Spleen (tissue), 11 donors: Measurements from ENCODE around the gene TRIM7. TPM values are rescaled to one million over a fixed set of nuclear protein-coding genes. Genes with fewer than 3 reads are reported as not detected.
"Not testable (repeated sequence)": the region's sequence is repeated elsewhere in the genome, so short reads cannot be mapped to it uniquely, and the experiment has no call there.

ENCODE experiments used
- DNase-seq: peaks from one replicate; pipeline ENCODE4 v3.0.0-alpha.2; 2020
- H3K27ac ChIP-seq, 8 donors: fragments of 200-600 bp; sonication (generic) in 7 of 8; 1 replicate in 4 of 8; 2 replicates in 4 of 8; pipeline versions ENCODE4 v1.5.0 to v1.8.0; 2016 to 2021; ENCODE audit warnings: inconsistent platforms in 4 of 8, mild to moderate bottlenecking in 4 of 8, moderate library complexity in 1 of 8
- H3K27me3 ChIP-seq, 7 donors: fragments of 200-600 bp; sonication (generic) in 6 of 7; replicated peaks in 1 of 7; 1 replicate in 4 of 7; 2 replicates in 3 of 7; pipeline versions ENCODE4 v1.5.0 to v1.8.0; 2016 to 2021; ENCODE audit warnings: inconsistent platforms in 3 of 7, mild to moderate bottlenecking in 1 of 7
- H3K36me3 ChIP-seq, 6 donors: fragments of 200-600 bp; sonication (generic) in 5 of 6; 1 replicate in 4 of 6; 2 replicates in 2 of 6; pipeline versions ENCODE4 v1.5.0 to v1.8.0; 2016 to 2021; ENCODE audit warnings: inconsistent platforms in 2 of 6
- H3K4me1 ChIP-seq, 6 donors: fragments of 200-600 bp; sonication (generic) in 5 of 6; 1 replicate in 3 of 6; 2 replicates in 3 of 6; pipeline versions ENCODE4 v1.5.0 to v1.8.0; 2016 to 2021; ENCODE audit warnings: inconsistent platforms in 3 of 6
- H3K4me3 ChIP-seq, 8 donors: fragments of 200-600 bp; sonication (generic) in 7 of 8; 1 replicate in 4 of 8; 2 replicates in 4 of 8; pipeline versions ENCODE4 v1.5.0 to v1.8.0; 2016 to 2021; ENCODE audit warnings: inconsistent platforms in 4 of 8, mild to moderate bottlenecking in 4 of 8, moderate library complexity in 2 of 8
- H3K9me3 ChIP-seq, 8 donors: fragments of 200-600 bp; sonication (generic) in 7 of 8; 1 replicate in 4 of 8; 2 replicates in 4 of 8; pipeline versions ENCODE4 v1.5.0 to v1.8.0; 2016 to 2021; ENCODE audit warnings: inconsistent platforms in 4 of 8
- CTCF ChIP-seq, 11 experiments: fragments of 200-600 bp in 7 of 11; fragments of 450-650 bp in 4 of 11; sonication (generic) in 4 of 11; IDR thresholded peaks in 8 of 11; conservative IDR thresholded peaks in 3 of 11; 1 replicate in 7 of 11; 2 replicates in 4 of 11; pipeline versions ENCODE4 v1.4.0 to v1.8.0; 2016 to 2021; ENCODE audit warnings: antibody characterized with exemption in 11 of 11, inconsistent platforms in 4 of 11, mild to moderate bottlenecking in 1 of 11
- POLR2A ChIP-seq, 3 donors: fragments of 450-650 bp; IDR thresholded peaks; one replicate each; pipeline ENCODE4 v1.5.1; 2017; ENCODE audit warnings: antibody characterized with exemption in 3 of 3, mild to moderate bottlenecking in 1 of 3
- POLR2AphosphoS5 ChIP-seq, 3 donors: sonication (generic); formaldehyde crosslinking; IDR thresholded peaks; one replicate each; pipeline ENCODE4 v1.5.1; 2017; ENCODE audit warnings: antibody characterized with exemption in 3 of 3
- WGBS, 5 donors: extraction: QIAGEN DNeasy Blood & Tissue Kit in 3 of 5; methylation state at CpG; one replicate each; pipeline versions ENCODE4 v1.1.5 to v1.1.7; 2013 to 2018; 5-methylcytosine and 5-hydroxymethylcytosine counted together
- intact Hi-C: fragments of 100-400 bp; cut with DNase I; formaldehyde crosslinking; loops from one replicate; pipeline ENCODE4 v1.15.0; 2023; ENCODE audit warnings: low total_unique reads
- polyA plus RNA-seq, 3 donors: library from polyadenylated mRNA; stranded (reverse); fragments of 200-250 nt; gene quantifications; one replicate each; pipeline ENCODE4 v1.2.1, GENCODE V29; 2013
- total RNA-seq, 7 donors: library from RNA; depleted of rRNA in 3 of 7; stranded (reverse); fragments of >200 nt in 3 of 7; fragmentation: NEBNext Ultra II Directional in 4 of 7; extraction: Animal tissue kit (Norgen Biotek cat#: 25700) in 4 of 7; gene quantifications; one replicate each; pipeline versions ENCODE4 v1.1.0 to v1.2.1, GENCODE V29; 2016 to 2021
- donor health status: healthy with polysubstance abuse.
- donor health status: DM: no; HTN: no; CAD: no; lungs with moderate emphysema.
- donor health status: DM: no; HTN: no; CAD: no.
- donor health status: Bipolar disorder and iron deficiency.
- donor health status: healthy.
- donor health status: DM: no; HTN: no; CAD: no.
- donor health status: DM: yes; HTN: yes; CAD: no.

TRIM7 gene
- total and polyA plus RNA-seq, 10 donors = 0.81 to 3.9 (median 1.3) TPM

GRCh38 chr5:181173027-181173419 is 32.0 kb downstream of the TRIM7 start:
- intact Hi-C loops = no loop called here

GRCh38 chr5:181171782-181172181 is 33.2 kb downstream of the TRIM7 start:
- Histone ChIP-seq H3K27ac (no peak overlapping the region), H3K4me3 (no peak overlapping the region), H3K27me3 (peaks cover 0 to 97% (median 60%) of the 10 kb centered on the region in 7 donors), H3K4me1 (peaks cover 0 to 47% (median 24%) of the 10 kb centered on the region in 6 donors), H3K36me3 (no peaks in the 10 kb centered on the region), H3K9me3 (no peaks in the 10 kb centered on the region)
- WGBS, 5 donors = 47 to 62% (median 56%) methylated on average over 3 of the region's 3 CpGs
- intact Hi-C loops = no loop called here
- DNase-seq = no peak
- TF ChIP-seq CTCF (IDR thresholded peaks at IDR 0.05 in 8 of 11, conservative IDR thresholded peaks at IDR 0.05 in 3 of 11) = no peak
- no peak for TF ChIP-seq POLR2A (IDR thresholded peaks at IDR 0.05)
- no peak for TF ChIP-seq POLR2AphosphoS5 (IDR thresholded peaks at IDR 0.05)

More at GRCh38 chr5:181173027-181173419, 32.0 kb downstream of the TRIM7 start:
- WGBS, 5 donors = 3 to 6% (median 5%) methylated on average over 11 of the region's 11 CpGs
- TF ChIP-seq CTCF (IDR thresholded peaks at IDR 0.05 in 8 of 11, conservative IDR thresholded peaks at IDR 0.05 in 3 of 11) (peak in 5 of 11 experiments; percentile 12 to 77 (median 58)), POLR2A (IDR thresholded peaks at IDR 0.05) (no peak), POLR2AphosphoS5 (IDR thresholded peaks at IDR 0.05) (no peak)
- Histone ChIP-seq H3K36me3 (no peaks in the 10 kb centered on the region), H3K4me3 (peak overlapping the region in 2 of 8 donors; percentile 10 to 50), H3K9me3 (no peaks in the 10 kb centered on the region), H3K27ac (peak overlapping the region in 3 of 8 donors; percentile 7 to 28 (median 10)), H3K27me3 (peaks cover 0 to 88% (median 60%) of the 10 kb centered on the region in 7 donors), H3K4me1 (peaks cover 0 to 41% (median 23%) of the 10 kb centered on the region in 6 donors)
- no peak for DNase-seq

- Histone ChIP-seq H3K27me3 (peaks cover 0 to 100% (median 61%) of the 10 kb centered on the region in 7 donors), H3K9me3 (no peaks in the 10 kb centered on the region), H3K4me3 (no peak overlapping the region), H3K27ac (no peak overlapping the region), H3K4me1 (peaks cover 0 to 47% (median 24%) of the 10 kb centered on the region in 6 donors), H3K36me3 (no peaks in the 10 kb centered on the region)
- intact Hi-C loops = no loop called here
- WGBS, 5 donors = 54 to 74% (median 62%) methylated on average over 6 of the region's 6 CpGs
- DNase-seq = no peak
- TF ChIP-seq POLR2A (IDR thresholded peaks at IDR 0.05) (no peak), CTCF (IDR thresholded peaks at IDR 0.05 in 8 of 11, conservative IDR thresholded peaks at IDR 0.05 in 3 of 11) (no peak), POLR2AphosphoS5 (IDR thresholded peaks at IDR 0.05) (no peak)
Measured at GRCh38 chr5:181170996-181171395, 34.0 kb downstream of the TRIM7 start.

GRCh38 chr5:181170237-181170825 is 34.7 kb downstream of the TRIM7 start:
- DNase-seq = no peak
- H3K27ac ChIP-seq = no peak overlapping the region
- H3K4me1 ChIP-seq = peaks cover 0 to 47% (median 24%) of the 10 kb centered on the region in 6 donors
- H3K36me3 ChIP-seq = no peaks in the 10 kb centered on the region
- TF ChIP-seq POLR2A (IDR thresholded peaks at IDR 0.05) (no peak), POLR2AphosphoS5 (IDR thresholded peaks at IDR 0.05) (no peak), CTCF (IDR thresholded peaks at IDR 0.05 in 8 of 11, conservative IDR thresholded peaks at IDR 0.05 in 3 of 11) (no peak)
- 21 to 25% (median 22%) methylated on average over 21 to 33 of the region's 33 CpGs for WGBS, 5 donors
- intact Hi-C loops = no loop called here
- H3K4me3 ChIP-seq = peak overlapping the region in 1 of 8 donors; percentile 55
- no peaks in the 10 kb centered on the region for H3K9me3 ChIP-seq
- H3K27me3 ChIP-seq = peaks cover 0 to 100% (median 65%) of the 10 kb centered on the region in 7 donors

- intact Hi-C loops = loop anchor here (10.0 kb wide), 1 partner anchor 305 kb away; the partner anchor contains the start of gene ZFP62
- 4 to 7% (median 6%) methylated on average over 36 to 50 of the region's 50 CpGs for WGBS, 5 donors
- H3K4me3 ChIP-seq = peak overlapping the region in 1 of 8 donors; percentile 55
- peaks cover 0 to 100% (median 60%) of the 10 kb centered on the region in 7 donors for H3K27me3 ChIP-seq
- H3K36me3 ChIP-seq, H3K9me3 ChIP-seq, DNase-seq, H3K27ac ChIP-seq: not testable (repeated sequence)
- peaks cover 0 to 47% (median 24%) of the 10 kb centered on the region in 6 donors for H3K4me1 ChIP-seq
Measured at GRCh38 chr5:181169459-181170236, 35.3 kb downstream of the TRIM7 start.
